Measurements from ENCODE around the gene APBB3. TPM values are rescaled to one million over a fixed set of nuclear protein-coding genes. Genes with fewer than 3 reads are reported as not detected.

APBB3 gene
- total and polyA plus RNA-seq, 9 of the 15 experiments (the other 6 are each of a cell fraction or from before 2014, with no cell fraction given): 0.17 to 24.3 (median 9.5) TPM

DNA sequence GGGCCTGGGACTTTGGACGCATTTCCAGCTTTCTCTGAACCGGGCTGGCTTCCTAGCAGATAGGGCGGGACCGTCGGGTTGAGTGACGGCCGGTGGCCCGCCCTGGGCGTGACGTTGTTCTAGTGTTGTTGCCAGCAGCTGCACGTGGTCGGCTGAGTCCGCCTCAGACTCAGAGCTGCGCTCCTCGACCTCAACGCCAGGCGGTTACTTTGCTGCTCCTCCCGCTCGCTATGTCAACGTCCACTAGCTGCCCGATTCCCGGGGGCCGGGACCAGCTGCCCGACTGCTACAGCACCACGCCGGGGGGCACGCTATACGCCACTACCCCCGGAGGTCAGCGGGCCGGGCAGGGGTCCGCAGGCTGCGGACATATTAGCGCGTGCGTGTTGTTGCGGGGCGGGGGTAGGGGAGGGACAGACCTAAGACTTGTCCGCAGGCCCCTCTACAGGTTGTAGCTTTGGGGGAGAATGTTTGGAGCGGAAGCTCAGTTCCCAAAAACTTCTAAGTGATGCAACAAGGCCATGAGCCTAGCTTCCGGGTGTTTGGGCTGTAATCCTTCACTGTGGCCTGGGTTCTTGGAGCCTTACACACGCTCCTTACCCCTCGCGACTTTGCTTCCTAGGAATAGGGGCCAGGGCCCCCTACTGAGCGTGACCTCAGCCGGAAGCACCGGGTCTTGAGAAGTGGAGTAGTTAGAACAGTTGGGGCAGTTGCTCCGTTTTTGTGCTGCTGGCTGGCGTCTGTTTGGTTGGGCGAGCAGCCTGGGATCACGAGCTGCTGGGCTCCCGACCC, 16.7 kb downstream of the APBB3 start, which contains the start of gene EIF4EBP3 (continued):
- TF ChIP-seq, protein P1, sequence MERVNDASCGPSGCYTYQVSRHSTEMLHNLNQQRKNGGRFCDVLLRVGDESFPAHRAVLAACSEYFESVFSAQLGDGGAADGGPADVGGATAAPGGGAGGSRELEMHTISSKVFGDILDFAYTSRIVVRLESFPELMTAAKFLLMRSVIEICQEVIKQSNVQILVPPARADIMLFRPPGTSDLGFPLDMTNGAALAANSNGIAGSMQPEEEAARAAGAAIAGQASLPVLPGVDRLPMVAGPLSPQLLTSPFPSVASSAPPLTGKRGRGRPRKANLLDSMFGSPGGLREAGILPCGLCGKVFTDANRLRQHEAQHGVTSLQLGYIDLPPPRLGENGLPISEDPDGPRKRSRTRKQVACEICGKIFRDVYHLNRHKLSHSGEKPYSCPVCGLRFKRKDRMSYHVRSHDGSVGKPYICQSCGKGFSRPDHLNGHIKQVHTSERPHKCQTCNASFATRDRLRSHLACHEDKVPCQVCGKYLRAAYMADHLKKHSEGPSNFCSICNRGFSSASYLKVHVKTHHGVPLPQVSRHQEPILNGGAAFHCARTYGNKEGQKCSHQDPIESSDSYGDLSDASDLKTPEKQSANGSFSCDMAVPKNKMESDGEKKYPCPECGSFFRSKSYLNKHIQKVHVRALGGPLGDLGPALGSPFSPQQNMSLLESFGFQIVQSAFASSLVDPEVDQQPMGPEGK (CRISPR knock-in tag; IDR thresholded peaks at IDR 0.05; ENCODE audit: borderline replicate concordance): no peak
- TF ChIP-seq, protein P2, sequence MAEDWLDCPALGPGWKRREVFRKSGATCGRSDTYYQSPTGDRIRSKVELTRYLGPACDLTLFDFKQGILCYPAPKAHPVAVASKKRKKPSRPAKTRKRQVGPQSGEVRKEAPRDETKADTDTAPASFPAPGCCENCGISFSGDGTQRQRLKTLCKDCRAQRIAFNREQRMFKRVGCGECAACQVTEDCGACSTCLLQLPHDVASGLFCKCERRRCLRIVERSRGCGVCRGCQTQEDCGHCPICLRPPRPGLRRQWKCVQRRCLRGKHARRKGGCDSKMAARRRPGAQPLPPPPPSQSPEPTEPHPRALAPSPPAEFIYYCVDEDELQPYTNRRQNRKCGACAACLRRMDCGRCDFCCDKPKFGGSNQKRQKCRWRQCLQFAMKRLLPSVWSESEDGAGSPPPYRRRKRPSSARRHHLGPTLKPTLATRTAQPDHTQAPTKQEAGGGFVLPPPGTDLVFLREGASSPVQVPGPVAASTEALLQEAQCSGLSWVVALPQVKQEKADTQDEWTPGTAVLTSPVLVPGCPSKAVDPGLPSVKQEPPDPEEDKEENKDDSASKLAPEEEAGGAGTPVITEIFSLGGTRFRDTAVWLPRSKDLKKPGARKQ (CRISPR knock-in tag; IDR thresholded peaks at IDR 0.05): peak; percentile 79; the same call in 1 of the 2 replicates
- 0 out of 4 replicates have a peak, but pooled peaks of 1 of the 2 experiments have one; percentile 76 for TF ChIP-seq FOXA3 (CRISPR knock-in tag; conservative IDR thresholded peaks at IDR 0.05 in 1 of 2, IDR thresholded peaks at IDR 0.05 in 1 of 2)
- TF ChIP-seq PML (IDR thresholded peaks at IDR 0.05; ENCODE audit: low read length): no peak
- TF ChIP-seq, protein P3, sequence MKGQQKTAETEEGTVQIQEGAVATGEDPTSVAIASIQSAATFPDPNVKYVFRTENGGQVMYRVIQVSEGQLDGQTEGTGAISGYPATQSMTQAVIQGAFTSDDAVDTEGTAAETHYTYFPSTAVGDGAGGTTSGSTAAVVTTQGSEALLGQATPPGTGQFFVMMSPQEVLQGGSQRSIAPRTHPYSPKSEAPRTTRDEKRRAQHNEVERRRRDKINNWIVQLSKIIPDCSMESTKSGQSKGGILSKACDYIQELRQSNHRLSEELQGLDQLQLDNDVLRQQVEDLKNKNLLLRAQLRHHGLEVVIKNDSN (CRISPR knock-in tag; IDR thresholded peaks at IDR 0.05): peak; percentile 97
- peak; percentile 65; the same call in 1 of the 2 replicates for TF ChIP-seq SUPT5H (IDR thresholded peaks at IDR 0.05)
- no peak; the same call in 1 of the 2 replicates for TF ChIP-seq ZNF41 (CRISPR knock-in tag; conservative IDR thresholded peaks at IDR 0.05)
- TF ChIP-seq ETV1 (tag; conservative IDR thresholded peaks at IDR 0.05; ENCODE audit: low read depth): 0 out of 2 replicates have a peak, but pooled peaks have one; percentile 33
- TF ChIP-seq ZEB2 (IDR thresholded peaks at IDR 0.05): no peak
- TF ChIP-seq FIP1L1 (IDR thresholded peaks at IDR 0.05; ENCODE audit: low read depth, low read length, poor library complexity, severe bottlenecking): no peak
- no peak for TF ChIP-seq SRSF9 (IDR thresholded peaks at IDR 0.05; ENCODE audit: borderline replicate concordance, low read depth, low read length)
- no peak for TF ChIP-seq CREBBP (IDR thresholded peaks at IDR 0.05; ENCODE audit: low read depth, low read length)
- 0 out of 2 replicates have a peak, but pooled peaks have one; percentile 53 for TF ChIP-seq ZNF583 (CRISPR knock-in tag; IDR thresholded peaks at IDR 0.05)
- TF ChIP-seq, protein P4, sequence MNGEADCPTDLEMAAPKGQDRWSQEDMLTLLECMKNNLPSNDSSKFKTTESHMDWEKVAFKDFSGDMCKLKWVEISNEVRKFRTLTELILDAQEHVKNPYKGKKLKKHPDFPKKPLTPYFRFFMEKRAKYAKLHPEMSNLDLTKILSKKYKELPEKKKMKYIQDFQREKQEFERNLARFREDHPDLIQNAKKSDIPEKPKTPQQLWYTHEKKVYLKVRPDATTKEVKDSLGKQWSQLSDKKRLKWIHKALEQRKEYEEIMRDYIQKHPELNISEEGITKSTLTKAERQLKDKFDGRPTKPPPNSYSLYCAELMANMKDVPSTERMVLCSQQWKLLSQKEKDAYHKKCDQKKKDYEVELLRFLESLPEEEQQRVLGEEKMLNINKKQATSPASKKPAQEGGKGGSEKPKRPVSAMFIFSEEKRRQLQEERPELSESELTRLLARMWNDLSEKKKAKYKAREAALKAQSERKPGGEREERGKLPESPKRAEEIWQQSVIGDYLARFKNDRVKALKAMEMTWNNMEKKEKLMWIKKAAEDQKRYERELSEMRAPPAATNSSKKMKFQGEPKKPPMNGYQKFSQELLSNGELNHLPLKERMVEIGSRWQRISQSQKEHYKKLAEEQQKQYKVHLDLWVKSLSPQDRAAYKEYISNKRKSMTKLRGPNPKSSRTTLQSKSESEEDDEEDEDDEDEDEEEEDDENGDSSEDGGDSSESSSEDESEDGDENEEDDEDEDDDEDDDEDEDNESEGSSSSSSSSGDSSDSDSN (IDR thresholded peaks at IDR 0.05; ENCODE audit: borderline replicate concordance in 1 of 2, low read depth in 2 of 2, low read length in 2 of 2): no peak
- TF ChIP-seq, protein P5, sequence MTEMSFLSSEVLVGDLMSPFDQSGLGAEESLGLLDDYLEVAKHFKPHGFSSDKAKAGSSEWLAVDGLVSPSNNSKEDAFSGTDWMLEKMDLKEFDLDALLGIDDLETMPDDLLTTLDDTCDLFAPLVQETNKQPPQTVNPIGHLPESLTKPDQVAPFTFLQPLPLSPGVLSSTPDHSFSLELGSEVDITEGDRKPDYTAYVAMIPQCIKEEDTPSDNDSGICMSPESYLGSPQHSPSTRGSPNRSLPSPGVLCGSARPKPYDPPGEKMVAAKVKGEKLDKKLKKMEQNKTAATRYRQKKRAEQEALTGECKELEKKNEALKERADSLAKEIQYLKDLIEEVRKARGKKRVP (CRISPR knock-in tag; IDR thresholded peaks at IDR 0.05): no peak
- no peak for TF ChIP-seq ESRRB (CRISPR knock-in tag; IDR thresholded peaks at IDR 0.05; ENCODE audit: borderline replicate concordance)
- TF ChIP-seq CBX2 (IDR thresholded peaks at IDR 0.05; ENCODE audit: insufficient read depth, low read length, poor library complexity, severe bottlenecking): no peak
- TF ChIP-seq CC2D1A (IDR thresholded peaks at IDR 0.05): no peak
- TF ChIP-seq HDAC2 (IDR thresholded peaks at IDR 0.05): 0 out of 2 replicates have a peak, but pooled peaks have one; percentile 18
- TF ChIP-seq ZNF717 (CRISPR knock-in tag; IDR thresholded peaks at IDR 0.05): no peak

All from K562 (cell line).